ENCODE results near the gene TEKT5.

The TEKT5 gene

DNA sequence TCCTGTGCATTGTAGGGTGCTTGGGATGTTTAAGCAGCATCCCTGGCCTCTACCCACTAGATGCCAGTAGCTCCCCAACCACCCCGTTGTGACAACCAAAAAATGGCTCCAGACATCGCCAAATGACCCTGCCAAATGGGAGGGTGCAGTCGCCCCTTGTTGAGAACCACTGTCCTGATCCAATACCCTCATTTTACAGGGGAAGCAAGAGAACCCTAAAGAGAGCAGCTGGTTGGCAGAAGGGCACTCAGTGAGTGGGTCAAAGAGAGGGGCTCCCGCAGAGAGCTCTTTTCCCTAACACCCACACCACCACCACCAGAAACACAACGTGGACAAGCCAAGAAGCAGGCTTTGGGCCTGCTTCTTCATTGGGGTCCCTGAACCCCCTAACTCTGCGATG, 18.4 kb downstream of the TEKT5 start:
- H3K4me2 ChIP-seq (ENCODE audit: low read depth, low read length), result no peak overlapping the region
- no peaks in the 10 kb centered on the region for H3F3A ChIP-seq (ENCODE audit: insufficient read depth, low read length)
- H3K4me1 ChIP-seq (ENCODE audit: low read length), result no peaks in the 10 kb centered on the region
- H3K4me3 ChIP-seq (ENCODE audit: low read length), result no peak overlapping the region
- H3K9me2 ChIP-seq (replicated peaks; ENCODE audit: insufficient read depth, low read length), result no peaks in the 10 kb centered on the region
- no peak overlapping the region for H2AFZ ChIP-seq (ENCODE audit: low read length)
- no peaks in the 10 kb centered on the region for H3K79me2 ChIP-seq (ENCODE audit: low read length)
- H3K9me3 ChIP-seq (replicated peaks; ENCODE audit: insufficient read depth, low read length), result no peaks in the 10 kb centered on the region
- no peak for DNase-seq
- TF ChIP-seq EZH2 (optimal IDR thresholded peaks at IDR 0.05; ENCODE audit: low read depth, low read length) (no peak), EZH2phosphoT487 (IDR thresholded peaks at IDR 0.05; ENCODE audit: low read length) (no peak)
- TF ChIP-seq, protein P1, sequence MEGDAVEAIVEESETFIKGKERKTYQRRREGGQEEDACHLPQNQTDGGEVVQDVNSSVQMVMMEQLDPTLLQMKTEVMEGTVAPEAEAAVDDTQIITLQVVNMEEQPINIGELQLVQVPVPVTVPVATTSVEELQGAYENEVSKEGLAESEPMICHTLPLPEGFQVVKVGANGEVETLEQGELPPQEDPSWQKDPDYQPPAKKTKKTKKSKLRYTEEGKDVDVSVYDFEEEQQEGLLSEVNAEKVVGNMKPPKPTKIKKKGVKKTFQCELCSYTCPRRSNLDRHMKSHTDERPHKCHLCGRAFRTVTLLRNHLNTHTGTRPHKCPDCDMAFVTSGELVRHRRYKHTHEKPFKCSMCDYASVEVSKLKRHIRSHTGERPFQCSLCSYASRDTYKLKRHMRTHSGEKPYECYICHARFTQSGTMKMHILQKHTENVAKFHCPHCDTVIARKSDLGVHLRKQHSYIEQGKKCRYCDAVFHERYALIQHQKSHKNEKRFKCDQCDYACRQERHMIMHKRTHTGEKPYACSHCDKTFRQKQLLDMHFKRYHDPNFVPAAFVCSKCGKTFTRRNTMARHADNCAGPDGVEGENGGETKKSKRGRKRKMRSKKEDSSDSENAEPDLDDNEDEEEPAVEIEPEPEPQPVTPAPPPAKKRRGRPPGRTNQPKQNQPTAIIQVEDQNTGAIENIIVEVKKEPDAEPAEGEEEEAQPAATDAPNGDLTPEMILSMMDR (IDR thresholded peaks at IDR 0.05; ENCODE audit: low read length), result no peak
- no peaks in the 10 kb centered on the region for H3K27me3 ChIP-seq (replicated peaks; ENCODE audit: insufficient read depth, low read length)
- H3K9ac ChIP-seq (ENCODE audit: low read length), result no peak overlapping the region
- H4K20me1 ChIP-seq (ENCODE audit: insufficient read depth, low read length), result no peaks in the 10 kb centered on the region
- H3K27ac ChIP-seq (ENCODE audit: low read length), result no peak overlapping the region
- H3K36me3 ChIP-seq (replicated peaks; ENCODE audit: insufficient read depth, low read length), result no peaks in the 10 kb centered on the region

DNA sequence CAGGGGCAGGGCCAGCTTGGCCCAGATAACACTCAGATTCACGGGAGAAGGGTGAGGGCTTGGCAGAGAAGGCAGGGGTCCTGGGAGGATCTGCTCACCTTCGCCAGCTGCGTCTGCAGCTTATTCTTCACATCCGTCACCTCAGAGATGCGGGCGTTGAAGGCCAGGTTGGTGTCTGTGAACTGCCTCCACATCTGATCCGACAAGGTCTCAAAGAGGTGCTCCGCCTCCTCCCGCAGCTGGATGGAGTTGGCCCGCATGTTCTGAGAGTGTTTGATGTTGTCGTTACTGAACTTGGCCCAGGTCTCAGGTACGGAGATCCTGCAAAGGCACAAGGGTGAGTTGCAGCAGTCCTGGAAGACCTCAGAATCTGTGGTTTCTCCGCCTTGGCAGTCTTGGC, 18.9 kb downstream of the TEKT5 start:
- no peak overlapping the region for H3K9ac ChIP-seq (ENCODE audit: low read length)
- no peaks in the 10 kb centered on the region for H3K36me3 ChIP-seq (replicated peaks; ENCODE audit: insufficient read depth, low read length)
- no peaks in the 10 kb centered on the region for H4K20me1 ChIP-seq (ENCODE audit: insufficient read depth, low read length)
- H3K4me3 ChIP-seq (ENCODE audit: low read length), result no peak overlapping the region
- H3K79me2 ChIP-seq (ENCODE audit: low read length), result no peaks in the 10 kb centered on the region
- no peak for TF ChIP-seq EZH2 (optimal IDR thresholded peaks at IDR 0.05; ENCODE audit: low read depth, low read length)
- TF ChIP-seq EZH2phosphoT487 (IDR thresholded peaks at IDR 0.05; ENCODE audit: low read length), result no peak
- no peaks in the 10 kb centered on the region for H3K4me1 ChIP-seq (ENCODE audit: low read length)
- no peak overlapping the region for H2AFZ ChIP-seq (ENCODE audit: low read length)
- H3K9me2 ChIP-seq (replicated peaks; ENCODE audit: insufficient read depth, low read length), result no peaks in the 10 kb centered on the region
- H3F3A ChIP-seq (ENCODE audit: insufficient read depth, low read length), result no peaks in the 10 kb centered on the region
- H3K4me2 ChIP-seq (ENCODE audit: low read depth, low read length), result no peak overlapping the region
- no peak overlapping the region for H3K27ac ChIP-seq (ENCODE audit: low read length)
- DNase-seq, result no peak
- no peaks in the 10 kb centered on the region for H3K27me3 ChIP-seq (replicated peaks; ENCODE audit: insufficient read depth, low read length)
- no peaks in the 10 kb centered on the region for H3K9me3 ChIP-seq (replicated peaks; ENCODE audit: insufficient read depth, low read length)

DNA sequence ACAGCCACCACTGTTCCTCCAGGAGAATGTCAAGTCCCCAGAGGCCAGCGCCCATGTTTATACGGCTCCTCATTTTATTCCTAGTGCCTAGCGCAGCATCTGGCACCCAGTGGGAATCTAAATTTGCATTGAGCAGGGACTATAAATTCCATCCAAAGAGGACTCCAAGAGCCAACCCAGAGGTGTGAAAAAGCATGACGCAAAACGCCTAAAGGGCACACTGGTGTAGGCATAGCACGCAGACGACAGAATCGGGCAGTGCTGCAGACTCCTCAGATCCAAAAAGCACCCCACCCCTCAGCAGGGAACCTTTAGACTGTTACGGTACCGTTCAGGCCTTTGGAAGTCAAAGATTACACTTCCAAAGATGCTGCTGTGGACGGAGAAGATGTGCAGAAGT, 19.5 kb downstream of the TEKT5 start:
- H3K9ac ChIP-seq (ENCODE audit: low read length), result no peak overlapping the region

DNA sequence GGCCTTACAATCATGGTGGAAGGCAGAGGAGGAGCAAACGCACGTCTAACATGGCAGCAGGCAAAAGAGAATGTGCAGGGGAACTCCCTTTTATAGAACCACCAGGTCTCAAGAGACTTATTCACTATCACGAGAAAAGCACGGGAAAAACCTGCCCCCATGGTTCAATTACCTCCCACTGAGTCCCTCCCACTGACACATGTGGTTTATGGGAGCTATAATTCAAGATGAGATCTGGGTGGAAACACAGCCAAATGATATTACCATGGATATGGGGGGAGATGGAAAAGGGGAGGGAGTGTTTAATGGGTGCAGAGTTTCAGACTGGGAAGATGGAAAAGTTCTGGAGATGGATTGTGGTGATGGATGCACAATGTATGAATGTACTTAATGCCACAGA, 23.0 kb downstream of the TEKT5 start:
- H3K4me2 ChIP-seq (ENCODE audit: low read depth, low read length), result no peak overlapping the region
- no peak overlapping the region for H3K4me3 ChIP-seq (ENCODE audit: low read length)
- no peaks in the 10 kb centered on the region for H3F3A ChIP-seq (ENCODE audit: insufficient read depth, low read length)
- H3K9me3 ChIP-seq (replicated peaks; ENCODE audit: insufficient read depth, low read length), result no peaks in the 10 kb centered on the region
- no peak for DNase-seq
- H3K27ac ChIP-seq (ENCODE audit: low read length), result no peak overlapping the region
- H3K27me3 ChIP-seq (replicated peaks; ENCODE audit: insufficient read depth, low read length), result no peaks in the 10 kb centered on the region
- no peaks in the 10 kb centered on the region for H3K9me2 ChIP-seq (replicated peaks; ENCODE audit: insufficient read depth, low read length)
- H4K20me1 ChIP-seq (ENCODE audit: insufficient read depth, low read length), result no peaks in the 10 kb centered on the region
- no peak overlapping the region for H3K9ac ChIP-seq (ENCODE audit: low read length)
- no peaks in the 10 kb centered on the region for H3K36me3 ChIP-seq (replicated peaks; ENCODE audit: insufficient read depth, low read length)
- H3K4me1 ChIP-seq (ENCODE audit: low read length), result no peaks in the 10 kb centered on the region
- TF ChIP-seq EZH2phosphoT487 (IDR thresholded peaks at IDR 0.05; ENCODE audit: low read length) (no peak), EZH2 (optimal IDR thresholded peaks at IDR 0.05; ENCODE audit: low read depth, low read length) (no peak)
- TF ChIP-seq, protein P1 (IDR thresholded peaks at IDR 0.05; ENCODE audit: low read length), result no peak
- H2AFZ ChIP-seq (ENCODE audit: low read length), result no peak overlapping the region
- no peaks in the 10 kb centered on the region for H3K79me2 ChIP-seq (ENCODE audit: low read length)

More for the DNA sequence above, 19.5 kb downstream of the TEKT5 start:
- no peaks in the 10 kb centered on the region for H3K9me3 ChIP-seq (replicated peaks; ENCODE audit: insufficient read depth, low read length)
- H3K4me3 ChIP-seq (ENCODE audit: low read length), result no peak overlapping the region
- DNase-seq, result no peak
- H3K27ac ChIP-seq (ENCODE audit: low read length), result no peak overlapping the region
- H3F3A ChIP-seq (ENCODE audit: insufficient read depth, low read length), result no peaks in the 10 kb centered on the region
- no peaks in the 10 kb centered on the region for H3K27me3 ChIP-seq (replicated peaks; ENCODE audit: insufficient read depth, low read length)
- H3K4me1 ChIP-seq (ENCODE audit: low read length), result no peaks in the 10 kb centered on the region
- no peaks in the 10 kb centered on the region for H3K9me2 ChIP-seq (replicated peaks; ENCODE audit: insufficient read depth, low read length)
- TF ChIP-seq EZH2phosphoT487 (IDR thresholded peaks at IDR 0.05; ENCODE audit: low read length) (no peak), EZH2 (optimal IDR thresholded peaks at IDR 0.05; ENCODE audit: low read depth, low read length) (no peak)
- TF ChIP-seq, protein P1 (IDR thresholded peaks at IDR 0.05; ENCODE audit: low read length), result no peak
- H4K20me1 ChIP-seq (ENCODE audit: insufficient read depth, low read length), result no peaks in the 10 kb centered on the region
- H2AFZ ChIP-seq (ENCODE audit: low read length), result no peak overlapping the region
- H3K36me3 ChIP-seq (replicated peaks; ENCODE audit: insufficient read depth, low read length), result no peaks in the 10 kb centered on the region
- no peaks in the 10 kb centered on the region for H3K79me2 ChIP-seq (ENCODE audit: low read length)
- H3K4me2 ChIP-seq (ENCODE audit: low read depth, low read length), result no peak overlapping the region
